NCI-H2029 (cell line): ENCODE data around the gene HTT-AS.

Source experiments
- DNase-seq: peaks from one replicate; lab custom pipeline; 2025; lab: John Stamatoyannopoulos, UW

The HTT-AS gene

DNA sequence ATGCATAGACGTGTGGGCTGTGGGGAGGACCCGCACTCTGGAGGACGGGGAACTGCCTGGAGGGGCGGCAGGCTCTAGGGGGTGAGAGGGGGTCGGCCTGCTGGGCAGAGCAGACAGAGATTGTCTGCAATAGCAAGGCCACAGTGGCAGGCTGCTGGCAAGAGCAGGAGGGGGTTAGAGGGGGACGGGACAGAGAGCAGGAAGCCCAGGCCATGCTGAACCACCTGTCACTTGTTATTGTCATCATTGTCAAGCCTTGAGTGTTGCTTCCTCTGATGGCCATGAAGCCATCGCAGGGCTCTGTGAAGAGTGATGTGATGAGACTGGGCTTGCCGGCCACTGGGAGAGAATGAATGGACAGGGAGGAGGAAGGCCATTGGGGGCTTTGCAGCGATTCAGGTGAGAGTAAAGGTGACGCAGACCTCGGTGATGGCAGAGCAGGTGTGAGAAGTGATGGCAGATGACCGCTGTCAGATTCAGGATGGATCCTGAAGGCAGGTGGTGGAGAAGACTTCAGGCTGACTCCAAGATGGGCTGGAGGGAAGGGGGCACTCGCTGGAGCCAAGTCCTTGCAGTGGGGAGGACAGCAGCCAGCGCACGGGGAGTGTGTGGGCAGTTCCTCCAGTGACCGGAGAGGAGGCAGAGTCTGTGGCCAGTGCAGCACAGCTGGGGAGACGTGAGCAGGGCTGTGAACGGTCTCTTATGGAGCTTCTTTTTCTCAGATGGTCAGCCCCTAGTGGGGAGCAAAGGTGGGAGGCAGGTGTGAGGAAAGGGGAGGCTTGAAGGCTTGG, 43.6 kb downstream of the HTT-AS start:
- peak; percentile 23 for DNase-seq

GRCh38 chr4:3029464-3029863, 44.9 kb downstream of the HTT-AS start:
- no peak for DNase-seq

- no peak for DNase-seq
Measured at GRCh38 chr4:3026540-3026939, 47.8 kb downstream of the HTT-AS start.

DNA sequence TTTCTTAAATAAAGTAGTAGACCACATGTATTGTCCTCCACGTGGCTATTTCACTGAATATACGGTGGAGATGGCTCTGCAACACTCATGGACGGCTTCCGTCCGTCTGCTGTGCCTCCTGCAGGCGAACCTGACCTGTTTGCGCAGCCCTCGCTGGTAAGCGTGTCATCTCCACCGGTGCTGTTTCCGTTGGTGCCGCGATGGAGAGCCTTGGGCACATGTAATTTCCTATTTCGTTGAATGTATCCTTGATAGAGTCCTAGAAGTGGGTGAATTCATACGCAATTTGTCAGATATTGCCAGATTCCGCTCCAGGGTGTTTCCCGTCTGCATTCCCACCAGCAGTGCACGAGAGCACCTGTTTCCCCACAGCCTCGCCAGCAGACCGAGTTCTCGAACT, 48.5 kb downstream of the HTT-AS start:
- no peak for DNase-seq

DNA sequence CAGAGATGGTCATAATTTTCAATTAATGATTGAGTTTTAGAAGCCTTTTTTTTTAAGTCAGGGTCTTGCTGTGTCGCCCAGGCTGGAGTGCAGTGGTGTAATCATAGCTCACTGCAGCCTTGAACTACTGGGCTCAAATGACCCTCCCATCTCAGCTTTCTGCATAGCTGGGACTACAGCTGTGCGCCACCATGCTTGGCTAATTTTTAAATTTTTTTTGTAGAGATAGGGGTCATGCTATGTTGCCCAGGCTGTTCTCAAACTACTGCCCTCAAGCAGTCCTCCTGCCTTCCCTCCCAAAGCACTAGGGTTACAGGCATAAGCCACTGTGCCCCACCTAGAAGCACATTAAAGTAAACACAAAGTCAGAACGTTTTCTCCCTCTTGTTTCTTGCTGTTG, 51.7 kb downstream of the HTT-AS start:
- DNase-seq, result no peak

GRCh38 chr4:3022112-3022511, 52.2 kb downstream of the HTT-AS start:
- no peak for DNase-seq

DNA sequence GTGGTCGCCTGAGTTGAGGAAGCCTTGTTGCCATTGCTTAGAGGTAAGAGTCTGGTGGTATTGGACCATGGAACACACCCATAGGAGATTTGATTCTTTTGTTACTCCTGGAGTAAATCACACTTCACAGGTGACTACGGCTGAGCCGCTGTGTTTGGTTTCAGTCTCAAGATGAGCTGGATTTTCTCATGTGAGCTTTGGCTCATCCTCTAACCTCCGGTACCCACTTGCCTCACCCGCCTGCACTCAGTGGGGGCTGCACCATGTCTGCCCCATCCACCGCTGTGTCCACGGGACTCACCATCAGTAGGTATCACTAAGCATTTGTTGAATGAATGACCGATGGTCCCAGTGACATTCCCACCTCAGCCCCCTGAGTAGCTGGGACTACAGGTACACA, 52.7 kb downstream of the HTT-AS start:
- no peak for DNase-seq

- DNase-seq, result no peak
Measured at GRCh38 chr4:3021127-3021526, 53.2 kb downstream of the HTT-AS start.

GRCh38 chr4:3019145-3019846, 55.0 kb downstream of the HTT-AS start:
- no peak for DNase-seq

- no peak for DNase-seq
Measured at GRCh38 chr4:3017504-3017903, 56.8 kb downstream of the HTT-AS start.

GRCh38 chr4:3016961-3017360, 57.4 kb downstream of the HTT-AS start:
- DNase-seq, result no peak

DNA sequence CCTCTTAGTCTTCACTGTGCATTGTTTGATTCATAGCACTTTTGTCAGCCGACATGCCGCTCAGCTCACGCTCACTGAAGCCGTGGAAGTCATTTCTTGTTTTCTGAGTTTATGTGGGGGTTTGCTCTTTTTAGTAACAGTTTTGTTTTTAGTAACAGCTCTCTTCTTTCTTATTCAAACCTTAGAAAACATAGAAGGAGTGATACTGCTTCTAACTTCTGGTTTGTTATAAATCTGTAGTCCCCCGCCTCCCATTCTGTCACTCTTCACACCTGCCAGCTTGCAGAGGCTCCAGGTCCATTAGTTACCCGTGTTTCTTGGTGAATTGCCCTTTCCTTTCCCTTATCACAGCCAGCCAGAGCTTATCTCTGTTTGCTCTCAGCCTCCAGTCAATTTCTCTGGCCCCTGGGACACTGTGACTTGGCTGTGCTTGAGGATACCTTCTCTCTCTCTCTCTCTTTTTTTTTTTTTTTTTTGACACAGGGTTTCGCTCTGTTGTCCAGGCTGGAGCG, 60.4 kb downstream of the HTT-AS start:
- DNase-seq, result no peak
